ENCODE results near the gene TDRD12.

TDRD12 gene

DNA sequence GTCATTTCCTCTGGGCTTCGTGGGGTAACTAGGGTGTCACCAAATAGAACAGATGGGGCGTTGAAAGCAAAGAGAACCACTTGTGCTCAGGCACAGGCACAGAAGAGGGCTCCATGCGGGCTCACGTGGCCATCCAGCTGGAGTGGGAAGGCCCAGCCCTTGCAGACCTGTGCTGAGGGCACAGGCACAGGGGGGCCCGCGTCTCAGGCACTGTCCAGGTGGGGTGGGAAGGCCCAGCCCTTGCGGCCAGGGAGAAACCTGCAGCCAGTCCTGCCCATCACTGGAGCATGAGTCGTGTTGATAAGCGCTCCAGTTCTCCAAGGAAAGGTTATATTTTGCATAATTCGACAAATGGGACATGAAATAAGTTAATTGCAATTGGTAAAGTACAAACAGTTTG is 92.5 kb downstream of the TDRD12 start:
- H3K27ac Mint-ChIP-seq = peak overlapping the region in 1 of 2 donors; percentile 24
- ATAC-seq (replicated peaks) = no peak
- H3K27me3 Mint-ChIP-seq = peaks cover 7 to 28% of the 10 kb centered on the region in 2 donors
- H3K36me3 Mint-ChIP-seq (ENCODE audit: insufficient read depth) = peaks cover 5% of the 10 kb centered on the region
- no peak for DNase-seq
- H3K4me3 Mint-ChIP-seq = no peak overlapping the region
- H3K9me3 Mint-ChIP-seq = no peaks in the 10 kb centered on the region
- H3K4me1 Mint-ChIP-seq (ENCODE audit: low read depth in 2 of 2) = peaks cover 3 to 7% of the 10 kb centered on the region in 2 donors

DNA sequence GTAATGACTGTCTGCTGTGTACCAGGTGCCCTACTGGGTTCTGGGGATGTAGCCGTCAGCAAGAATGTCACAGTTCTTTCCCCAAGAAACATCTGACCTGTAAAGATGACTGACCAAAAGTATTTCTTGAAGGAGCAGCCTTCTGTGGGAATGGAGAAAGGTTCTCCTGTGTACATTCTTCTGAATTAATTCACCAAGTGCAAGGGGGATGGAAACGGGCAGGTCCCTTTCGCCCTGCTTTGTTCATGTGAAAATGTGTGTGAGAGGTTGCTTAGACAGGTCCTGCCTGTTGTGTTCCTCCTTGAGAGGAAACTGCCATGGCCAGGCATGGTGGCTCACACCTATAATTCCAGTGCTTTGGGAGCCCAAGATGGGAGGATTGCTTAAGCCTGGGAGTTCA is 93.0 kb downstream of the TDRD12 start:
- no peak for ATAC-seq (replicated peaks)
- DNase-seq = no peak
- no peak overlapping the region for H3K27ac Mint-ChIP-seq
- peaks cover 8 to 34% of the 10 kb centered on the region in 2 donors for H3K27me3 Mint-ChIP-seq
- H3K4me3 Mint-ChIP-seq = no peak overlapping the region
- no peaks in the 10 kb centered on the region for H3K9me3 Mint-ChIP-seq
- peaks cover 5% of the 10 kb centered on the region for H3K36me3 Mint-ChIP-seq (ENCODE audit: insufficient read depth)
- H3K4me1 Mint-ChIP-seq (ENCODE audit: low read depth in 2 of 2) = peaks cover 3 to 7% of the 10 kb centered on the region in 2 donors

- Mint-ChIP-seq H3K9me3 (no peaks in the 10 kb centered on the region), H3K27me3 (peaks cover 13 to 47% of the 10 kb centered on the region in 2 donors)
- ATAC-seq (replicated peaks) = no peak
These were observed 94.4 kb downstream of the TDRD12 start for GRCh38 chr19:32813862-32814425.

DNA sequence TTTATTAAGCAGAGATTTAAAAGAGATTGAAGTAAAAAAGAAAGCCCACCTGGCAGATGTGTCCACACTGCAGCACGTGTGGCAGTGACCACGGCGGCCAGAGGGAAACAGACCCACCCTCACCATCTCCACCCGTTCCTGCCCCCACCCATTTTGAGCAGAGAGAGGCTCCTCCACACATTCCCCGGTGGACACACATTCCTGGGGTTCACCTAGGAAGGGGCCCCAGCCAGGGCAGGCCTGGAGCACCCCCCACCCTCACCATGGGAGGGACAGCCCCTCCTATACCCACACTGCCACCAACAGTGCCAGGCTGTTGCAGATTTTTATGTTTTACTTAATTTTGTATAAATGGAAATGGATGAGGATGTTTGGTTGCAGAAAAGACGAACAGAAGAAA is 95.1 kb downstream of the TDRD12 start:
- Mint-ChIP-seq H3K27ac (no peak overlapping the region), H3K27me3 (peaks cover 16 to 46% of the 10 kb centered on the region in 2 donors), H3K4me3 (no peak overlapping the region), H3K36me3 (ENCODE audit: insufficient read depth) (peaks cover 5% of the 10 kb centered on the region), H3K4me1 (ENCODE audit: low read depth in 2 of 2) (peaks cover 3% of the 10 kb centered on the region in 2 donors), H3K9me3 (no peaks in the 10 kb centered on the region)
- no peak for ATAC-seq (replicated peaks)
- no peak for DNase-seq

More at GRCh38 chr19:32813862-32814425, 94.4 kb downstream of the TDRD12 start:
- Mint-ChIP-seq H3K36me3 (ENCODE audit: insufficient read depth) (peaks cover 5% of the 10 kb centered on the region), H3K4me3 (no peak overlapping the region), H3K4me1 (ENCODE audit: low read depth in 2 of 2) (peaks cover 3 to 5% of the 10 kb centered on the region in 2 donors), H3K27ac (no peak overlapping the region)
- no peak for DNase-seq

DNA sequence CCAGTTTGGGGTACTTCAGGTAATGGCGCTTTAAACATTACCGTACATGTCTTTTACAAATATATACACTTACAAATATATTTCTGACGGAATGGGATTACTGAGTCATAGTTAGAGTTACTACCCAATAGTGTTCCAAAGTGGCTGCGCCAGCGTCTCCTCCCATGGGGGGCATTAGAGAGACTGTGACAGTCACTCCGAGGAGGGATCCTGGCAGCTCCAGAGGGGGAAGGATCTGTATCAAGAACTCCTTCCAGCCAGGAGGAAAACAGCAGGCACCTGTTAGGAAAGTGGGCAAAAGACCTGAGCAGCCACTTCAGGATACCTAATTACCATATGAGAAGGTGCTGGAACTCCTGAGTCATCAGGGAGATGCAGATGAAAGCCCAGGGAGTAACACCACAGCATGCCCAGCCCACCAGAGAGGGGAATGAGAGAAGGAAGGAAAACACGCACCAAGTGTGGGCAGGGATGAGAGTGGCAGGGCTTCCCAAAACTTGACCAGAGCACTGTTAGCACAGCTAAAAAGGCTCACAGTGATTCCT is 97.1 kb downstream of the TDRD12 start:
- no peak for DNase-seq
- no peak overlapping the region for H3K4me3 Mint-ChIP-seq
- H3K9me3 Mint-ChIP-seq = no peaks in the 10 kb centered on the region
- no peak overlapping the region for H3K27ac Mint-ChIP-seq
- ATAC-seq (replicated peaks) = no peak
- H3K27me3 Mint-ChIP-seq = peaks cover 17 to 48% of the 10 kb centered on the region in 2 donors
- H3K4me1 Mint-ChIP-seq (ENCODE audit: low read depth in 2 of 2) = peaks cover 6 to 8% of the 10 kb centered on the region in 2 donors
- peaks cover 5% of the 10 kb centered on the region for H3K36me3 Mint-ChIP-seq (ENCODE audit: insufficient read depth)

DNA sequence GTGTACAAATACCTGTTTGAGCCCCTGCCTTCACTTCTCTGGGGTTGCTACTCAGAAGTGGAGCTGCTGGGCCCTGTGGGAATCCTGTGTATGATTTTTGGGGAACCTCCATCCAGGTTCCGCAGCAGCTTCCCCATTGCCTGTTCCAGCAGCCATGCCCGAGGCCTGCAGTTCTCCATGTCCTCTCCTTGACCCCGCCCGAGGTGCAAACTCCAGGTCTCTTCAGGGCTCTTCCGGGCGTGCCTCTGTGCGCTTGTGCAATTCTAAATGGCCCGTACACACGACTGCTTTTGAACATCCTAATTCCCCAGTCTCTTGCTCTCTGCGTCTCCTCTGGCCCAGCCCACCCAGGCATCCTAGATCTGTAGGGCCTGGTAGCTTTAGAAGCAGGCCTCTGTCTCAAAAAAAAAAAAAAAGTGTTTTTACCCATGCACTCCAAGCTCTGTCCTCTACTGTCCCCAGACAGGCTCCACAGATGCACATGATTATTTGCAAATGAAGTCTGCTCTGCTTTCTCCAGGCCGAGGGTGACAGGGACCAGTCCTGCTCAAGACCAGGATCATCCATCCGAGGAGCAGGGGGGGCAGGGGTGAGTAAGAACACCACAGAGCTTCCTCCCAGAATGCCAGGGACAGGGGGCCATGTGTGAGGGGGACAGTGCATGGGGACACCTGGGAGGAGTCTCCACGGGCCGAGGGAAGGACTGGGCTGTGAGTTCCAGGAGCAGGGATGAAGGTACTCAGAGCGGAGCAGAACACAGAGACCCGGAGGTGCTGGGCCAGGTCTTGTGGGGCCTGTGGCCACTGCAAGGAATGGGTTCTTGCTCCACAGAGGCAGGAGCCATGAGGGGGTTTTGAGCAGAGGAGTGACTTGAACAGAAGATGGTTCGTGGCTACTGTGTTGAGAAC is 98.3 kb downstream of the TDRD12 start:
- no peak for DNase-seq
- H3K27ac Mint-ChIP-seq = no peak overlapping the region
- no peak overlapping the region for H3K4me3 Mint-ChIP-seq
- no peak for ATAC-seq (replicated peaks)
- peaks cover 6 to 8% of the 10 kb centered on the region in 2 donors for H3K4me1 Mint-ChIP-seq (ENCODE audit: low read depth in 2 of 2)
- peaks cover 2% of the 10 kb centered on the region for H3K36me3 Mint-ChIP-seq (ENCODE audit: insufficient read depth)
- peaks cover 13 to 54% of the 10 kb centered on the region in 2 donors for H3K27me3 Mint-ChIP-seq
- no peaks in the 10 kb centered on the region for H3K9me3 Mint-ChIP-seq

DNA sequence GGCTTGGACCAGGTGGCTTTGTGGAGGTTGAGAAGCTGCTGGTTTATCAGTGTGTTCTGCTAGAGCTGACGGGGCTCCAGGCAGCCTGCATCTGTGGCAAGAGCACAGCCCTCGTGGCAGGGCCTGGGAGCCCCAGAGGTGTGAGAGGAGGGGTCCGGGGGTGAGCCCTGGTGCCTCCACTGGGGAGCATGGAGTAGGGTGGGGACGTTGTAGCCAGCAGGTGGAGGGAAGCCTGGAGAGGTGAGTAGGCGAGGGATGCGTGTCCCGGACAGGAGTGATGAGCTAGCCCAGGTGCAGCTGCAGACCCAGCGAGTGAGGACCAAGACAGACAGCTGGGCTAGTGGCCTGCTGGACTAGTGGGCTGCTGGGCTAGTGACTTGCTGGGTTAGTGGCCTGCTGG is 99.0 kb downstream of the TDRD12 start:
- ATAC-seq (replicated peaks) (no peak), DNase-seq (no peak)
- peaks cover 13 to 61% of the 10 kb centered on the region in 2 donors for H3K27me3 Mint-ChIP-seq
- no peak overlapping the region for H3K4me3 Mint-ChIP-seq
- H3K4me1 Mint-ChIP-seq (ENCODE audit: low read depth in 2 of 2) = peaks cover 6 to 8% of the 10 kb centered on the region in 2 donors
- peak overlapping the region; percentile 49 to 68 for H3K27ac Mint-ChIP-seq
- no peaks in the 10 kb centered on the region for H3K9me3 Mint-ChIP-seq
- no peaks in the 10 kb centered on the region for H3K36me3 Mint-ChIP-seq (ENCODE audit: insufficient read depth)

- Mint-ChIP-seq H3K27me3 (peaks cover 13 to 71% of the 10 kb centered on the region in 2 donors), H3K4me1 (ENCODE audit: low read depth in 2 of 2) (peaks cover 6 to 8% of the 10 kb centered on the region in 2 donors), H3K4me3 (no peak overlapping the region), H3K9me3 (no peaks in the 10 kb centered on the region), H3K27ac (peak overlapping the region; percentile 8 to 14), H3K36me3 (ENCODE audit: insufficient read depth) (no peaks in the 10 kb centered on the region)
- DNase-seq (no peak), ATAC-seq (replicated peaks) (no peak)
These were observed 100.1 kb downstream of the TDRD12 start for GRCh38 chr19:32819419-32820400.

GRCh38 chr19:32822916-32823746 is 103.6 kb downstream of the TDRD12 start:
- H3K9me3 Mint-ChIP-seq = no peaks in the 10 kb centered on the region
- no peak overlapping the region for H3K4me3 Mint-ChIP-seq
- no peak for DNase-seq
- H3K36me3 Mint-ChIP-seq (ENCODE audit: insufficient read depth) = peaks cover 3% of the 10 kb centered on the region
- peaks cover 12 to 57% of the 10 kb centered on the region in 2 donors for H3K27me3 Mint-ChIP-seq
- peaks cover 6 to 8% of the 10 kb centered on the region in 2 donors for H3K4me1 Mint-ChIP-seq (ENCODE audit: low read depth in 2 of 2)
- no peak for ATAC-seq (replicated peaks)
- no peak overlapping the region for H3K27ac Mint-ChIP-seq

DNA sequence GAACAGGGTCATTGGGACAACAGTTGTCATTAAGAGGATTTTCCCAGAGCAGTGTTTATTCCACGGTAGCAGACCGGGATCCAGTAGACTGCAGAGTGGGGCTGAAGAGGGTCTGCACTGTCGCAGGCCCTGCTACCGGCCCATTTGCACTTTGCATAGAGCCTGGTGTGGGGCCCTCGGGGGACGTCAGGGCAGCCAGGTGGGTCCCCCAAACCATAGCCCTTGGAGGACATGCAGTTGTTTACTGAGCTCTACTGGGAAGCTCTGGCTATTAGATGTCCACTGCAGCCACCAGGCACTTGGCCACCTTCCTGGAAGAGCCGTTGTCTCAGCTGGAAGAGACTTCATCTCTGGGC is 104.2 kb downstream of the TDRD12 start:
- H3K4me1 Mint-ChIP-seq (ENCODE audit: low read depth in 2 of 2) = peaks cover 6 to 8% of the 10 kb centered on the region in 2 donors
- no peak overlapping the region for H3K27ac Mint-ChIP-seq
- no peak overlapping the region for H3K4me3 Mint-ChIP-seq
- ATAC-seq (replicated peaks) = no peak
- H3K27me3 Mint-ChIP-seq = peaks cover 12 to 51% of the 10 kb centered on the region in 2 donors
- H3K36me3 Mint-ChIP-seq (ENCODE audit: insufficient read depth) = peaks cover 3% of the 10 kb centered on the region
- no peaks in the 10 kb centered on the region for H3K9me3 Mint-ChIP-seq
- DNase-seq = no peak

DNA sequence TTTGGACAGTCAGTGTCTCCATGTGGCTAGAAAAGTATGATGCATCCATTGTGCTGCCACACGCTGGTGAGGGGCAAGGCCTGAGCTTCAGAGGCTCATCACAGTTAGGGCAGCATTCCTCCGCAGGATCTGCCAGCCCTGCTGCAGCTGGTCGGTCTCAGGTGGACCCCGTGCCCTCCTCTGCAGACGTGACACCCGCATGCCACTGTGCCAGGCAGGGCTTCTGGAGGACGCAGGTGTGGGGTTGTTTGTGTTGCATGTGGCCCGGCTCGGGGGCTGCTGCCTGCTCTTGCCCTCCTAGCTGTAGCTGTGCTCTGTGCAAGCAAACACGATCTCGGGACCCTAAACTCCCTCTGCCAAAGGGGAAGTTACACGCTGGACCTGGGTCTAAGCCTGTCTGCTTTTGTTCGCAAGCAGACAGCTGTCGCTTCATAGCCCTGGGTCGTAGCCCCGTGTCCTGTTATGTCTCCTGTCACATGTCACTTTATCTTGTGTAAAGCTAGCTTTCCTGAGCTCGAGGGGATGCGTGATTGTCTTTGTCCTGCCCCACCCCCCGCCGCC is 104.7 kb downstream of the TDRD12 start:
- Mint-ChIP-seq H3K27ac (no peak overlapping the region), H3K27me3 (peaks cover 12 to 47% of the 10 kb centered on the region in 2 donors), H3K9me3 (no peaks in the 10 kb centered on the region), H3K4me1 (ENCODE audit: low read depth in 2 of 2) (peaks cover 6 to 8% of the 10 kb centered on the region in 2 donors), H3K4me3 (no peak overlapping the region), H3K36me3 (ENCODE audit: insufficient read depth) (peaks cover 3% of the 10 kb centered on the region)
- DNase-seq (no peak), ATAC-seq (replicated peaks) (no peak)

Measured in effector memory CD8-positive, alpha-beta T cell (primary cell).